ENCODE measurements around the gene AGMO.

Gene AGMO

GRCh38 chr7:15176089-15176488 is 385.7 kb downstream of the AGMO start:
- H3K79me2 ChIP-seq (ENCODE audit: insufficient read depth, low read length): no peaks in the 10 kb centered on the region
- no peaks in the 10 kb centered on the region; the same call in 1 of the 2 replicates for H4K20me1 ChIP-seq (ENCODE audit: low read depth, low read length)
- no peaks in the 10 kb centered on the region for H3K27me3 ChIP-seq (ENCODE audit: low read length)
- H3F3A ChIP-seq (ENCODE audit: insufficient read depth): no peaks in the 10 kb centered on the region
- no peaks in the 10 kb centered on the region for H3K9me2 ChIP-seq (replicated peaks; ENCODE audit: insufficient read depth, low read length)
- no peak for TF ChIP-seq CTCF (IDR thresholded peaks at IDR 0.05; ENCODE audit: insufficient read depth, low read length, poor library complexity, severe bottlenecking)
- TF ChIP-seq EZH2phosphoT487 (conservative IDR thresholded peaks at IDR 0.05; ENCODE audit: low read length): no peak
- H3K9me3 ChIP-seq (ENCODE audit: insufficient read depth, low read length): no peaks in the 10 kb centered on the region
- H3K36me3 ChIP-seq (ENCODE audit: low read length): no peaks in the 10 kb centered on the region
- H3K4me2 ChIP-seq (ENCODE audit: low read depth, low read length, poor library complexity, severe bottlenecking): no peak overlapping the region
- no peak overlapping the region for H3K27ac ChIP-seq (ENCODE audit: low read depth, low read length)
- H3K9ac ChIP-seq (ENCODE audit: low read length): no peak overlapping the region
- H3K4me3 ChIP-seq (ENCODE audit: insufficient read depth, low read length, poor library complexity, severe bottlenecking): no peak overlapping the region
- H2AFZ ChIP-seq (ENCODE audit: low read depth, low read length, severe bottlenecking): no peak overlapping the region

GRCh38 chr7:15175152-15175551 is 386.7 kb downstream of the AGMO start:
- Histone ChIP-seq H4K20me1 (ENCODE audit: low read depth, low read length) (no peaks in the 10 kb centered on the region; the same call in 1 of the 2 replicates), H3K4me3 (ENCODE audit: insufficient read depth, low read length, poor library complexity, severe bottlenecking) (no peak overlapping the region), H3K9me3 (ENCODE audit: insufficient read depth, low read length) (no peaks in the 10 kb centered on the region), H3K4me2 (ENCODE audit: low read depth, low read length, poor library complexity, severe bottlenecking) (no peak overlapping the region), H3F3A (ENCODE audit: insufficient read depth) (no peaks in the 10 kb centered on the region), H3K36me3 (ENCODE audit: low read length) (no peaks in the 10 kb centered on the region), H3K27me3 (ENCODE audit: low read length) (no peaks in the 10 kb centered on the region), H3K9me2 (replicated peaks; ENCODE audit: insufficient read depth, low read length) (no peaks in the 10 kb centered on the region), H3K27ac (ENCODE audit: low read depth, low read length) (no peak overlapping the region), H3K79me2 (ENCODE audit: insufficient read depth, low read length) (no peaks in the 10 kb centered on the region), H3K9ac (ENCODE audit: low read length) (no peak overlapping the region), H2AFZ (ENCODE audit: low read depth, low read length, severe bottlenecking) (no peak overlapping the region)
- no peak for TF ChIP-seq EZH2phosphoT487 (conservative IDR thresholded peaks at IDR 0.05; ENCODE audit: low read length)
- TF ChIP-seq CTCF (IDR thresholded peaks at IDR 0.05; ENCODE audit: insufficient read depth, low read length, poor library complexity, severe bottlenecking): no peak

- Histone ChIP-seq H3K36me3 (ENCODE audit: low read length) (no peaks in the 10 kb centered on the region), H2AFZ (ENCODE audit: low read depth, low read length, severe bottlenecking) (no peak overlapping the region), H3K27me3 (ENCODE audit: low read length) (no peaks in the 10 kb centered on the region), H3K9me3 (ENCODE audit: insufficient read depth, low read length) (no peaks in the 10 kb centered on the region), H3K9me2 (replicated peaks; ENCODE audit: insufficient read depth, low read length) (no peaks in the 10 kb centered on the region), H3K79me2 (ENCODE audit: insufficient read depth, low read length) (no peaks in the 10 kb centered on the region), H3K9ac (ENCODE audit: low read length) (no peak overlapping the region), H3K4me2 (ENCODE audit: low read depth, low read length, poor library complexity, severe bottlenecking) (no peak overlapping the region), H4K20me1 (ENCODE audit: low read depth, low read length) (no peaks in the 10 kb centered on the region; the same call in 1 of the 2 replicates), H3K27ac (ENCODE audit: low read depth, low read length) (no peak overlapping the region), H3K4me3 (ENCODE audit: insufficient read depth, low read length, poor library complexity, severe bottlenecking) (no peak overlapping the region), H3F3A (ENCODE audit: insufficient read depth) (no peaks in the 10 kb centered on the region)
- TF ChIP-seq CTCF (IDR thresholded peaks at IDR 0.05; ENCODE audit: insufficient read depth, low read length, poor library complexity, severe bottlenecking) (no peak), EZH2phosphoT487 (conservative IDR thresholded peaks at IDR 0.05; ENCODE audit: low read length) (no peak)
Measured at GRCh38 chr7:15174485-15174884, 387.3 kb downstream of the AGMO start.

All from SU-DHL-6 (cell line).